Skeletal muscle tissue (tissue), 4 donors: Measurements from ENCODE around the gene LCN2. TPM values are rescaled to one million over a fixed set of nuclear protein-coding genes. Genes with fewer than 3 reads are reported as not detected.
A peak's percentile ranks its signal among the peaks of the same experiment; 100 is the strongest.

Source experiments
- H3K27ac ChIP-seq: one replicate; pipeline ENCODE4 v1.7.0; 2013; ENCODE audit warnings: mild to moderate bottlenecking, low read depth, low read length, inconsistent platforms
- H3K27me3 ChIP-seq, 3 donors: one replicate each; pipeline ENCODE4 v1.7.0; 2013; ENCODE audit warnings: low read length in 3 of 3; ENCODE audit not compliant: control insufficient read depth in 3 of 3, insufficient read depth in 3 of 3
- H3K36me3 ChIP-seq, 3 donors: one replicate each; pipeline ENCODE4 v1.7.0; 2013; ENCODE audit warnings: low read length in 3 of 3; ENCODE audit not compliant: control insufficient read depth in 3 of 3, insufficient read depth in 3 of 3
- H3K4me1 ChIP-seq, 3 donors: one replicate each; pipeline ENCODE4 v1.7.0; 2013; ENCODE audit warnings: low read length in 3 of 3, mild to moderate bottlenecking in 3 of 3; ENCODE audit not compliant: control insufficient read depth in 3 of 3, insufficient read depth in 3 of 3
- H3K4me3 ChIP-seq, 3 donors: one replicate each; pipeline ENCODE4 v1.7.0; 2013; ENCODE audit warnings: low read length in 3 of 3
- H3K9ac ChIP-seq, 3 donors: one replicate each; pipeline ENCODE4 v1.7.0; 2013; ENCODE audit warnings: low read length in 3 of 3, mild to moderate bottlenecking in 3 of 3, moderate library complexity in 2 of 3, low read depth in 1 of 3
- H3K9me3 ChIP-seq, 3 donors: one replicate each; pipeline ENCODE4 v1.7.0; 2013; ENCODE audit warnings: low read length in 3 of 3; ENCODE audit not compliant: control insufficient read depth in 3 of 3
- total RNA-seq: library from RNA; depleted of rRNA; stranded (reverse); fragments of >200 nt; gene quantifications from one replicate; pipeline ENCODE4 v1.2.3, GENCODE V29; 2014
- donor health status: Osteomylitis.

Gene LCN2
- total RNA-seq, 1 donor from 2014 or later, result 2.1 TPM

DNA sequence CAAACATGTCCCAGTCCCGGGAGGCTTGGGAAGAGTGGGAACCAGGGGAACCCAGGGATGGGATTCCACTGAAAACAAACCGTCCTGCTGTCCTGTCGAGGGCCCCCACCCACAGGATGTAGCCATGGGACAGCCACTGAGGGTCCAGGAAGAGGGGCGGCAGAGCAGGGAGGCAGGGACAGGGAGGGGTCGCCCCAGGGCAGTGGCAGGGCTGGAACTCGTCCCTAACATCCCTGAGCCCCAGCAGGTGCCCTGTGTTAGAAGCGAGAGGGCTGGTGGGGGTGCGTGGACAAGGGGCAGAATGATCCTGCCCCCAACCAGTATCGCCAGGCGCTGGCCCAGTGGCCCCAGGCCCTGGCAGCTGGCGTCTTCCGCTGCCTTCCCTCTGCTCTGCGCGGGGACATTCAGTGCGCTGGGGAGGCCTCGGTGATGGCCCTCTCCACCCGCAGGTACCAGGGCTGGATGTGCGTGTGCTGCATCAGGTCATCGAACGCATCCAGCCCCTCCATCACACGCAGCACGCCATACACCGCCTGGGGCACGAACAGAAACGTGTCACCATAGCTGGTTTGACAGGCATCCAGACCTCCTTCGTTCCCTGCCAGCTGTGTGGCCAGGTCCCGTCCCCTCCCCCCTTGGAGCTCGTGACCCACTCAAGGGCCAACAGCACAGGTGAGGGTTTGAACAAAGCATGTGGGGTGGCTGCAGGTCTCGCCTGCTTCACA, 28.4 kb upstream of the LCN2 start:
- peak overlapping the region in 1 of 3 donors; percentile 16 for H3K9ac ChIP-seq
- H3K4me1 ChIP-seq, result peaks cover 15 to 41% (median 29%) of the 10 kb centered on the region in 3 donors
- H3K4me3 ChIP-seq, result no peak overlapping the region
- no peak overlapping the region for H3K27ac ChIP-seq
- H3K9me3 ChIP-seq, result no peaks in the 10 kb centered on the region
- H3K27me3 ChIP-seq, result no peaks in the 10 kb centered on the region
- peaks cover 13 to 33% (median 27%) of the 10 kb centered on the region in 3 donors for H3K36me3 ChIP-seq

DNA sequence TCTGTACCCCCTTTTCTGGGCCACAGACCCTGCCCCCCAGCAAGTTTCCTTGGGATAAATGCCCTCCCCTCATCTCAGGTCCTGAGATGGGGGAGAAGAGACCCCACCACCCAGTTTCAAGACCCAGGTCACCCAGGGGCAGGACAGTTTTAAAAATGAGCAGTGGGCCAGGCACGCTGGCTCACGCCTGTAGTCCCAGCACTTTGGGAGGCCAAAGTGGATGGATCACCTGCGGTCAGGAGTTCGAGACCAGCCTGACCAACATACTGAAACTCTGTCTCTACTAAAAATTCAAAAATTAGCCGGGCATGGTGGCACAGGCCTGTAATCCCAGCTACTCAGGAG, 27.8 kb upstream of the LCN2 start:
- H3K36me3 ChIP-seq, result peaks cover 13 to 33% (median 27%) of the 10 kb centered on the region in 3 donors
- no peak overlapping the region for H3K9ac ChIP-seq
- H3K9me3 ChIP-seq, result no peaks in the 10 kb centered on the region
- H3K27ac ChIP-seq, result no peak overlapping the region
- H3K27me3 ChIP-seq, result no peaks in the 10 kb centered on the region
- H3K4me1 ChIP-seq, result peaks cover 20 to 46% (median 34%) of the 10 kb centered on the region in 3 donors
- H3K4me3 ChIP-seq, result no peak overlapping the region

DNA sequence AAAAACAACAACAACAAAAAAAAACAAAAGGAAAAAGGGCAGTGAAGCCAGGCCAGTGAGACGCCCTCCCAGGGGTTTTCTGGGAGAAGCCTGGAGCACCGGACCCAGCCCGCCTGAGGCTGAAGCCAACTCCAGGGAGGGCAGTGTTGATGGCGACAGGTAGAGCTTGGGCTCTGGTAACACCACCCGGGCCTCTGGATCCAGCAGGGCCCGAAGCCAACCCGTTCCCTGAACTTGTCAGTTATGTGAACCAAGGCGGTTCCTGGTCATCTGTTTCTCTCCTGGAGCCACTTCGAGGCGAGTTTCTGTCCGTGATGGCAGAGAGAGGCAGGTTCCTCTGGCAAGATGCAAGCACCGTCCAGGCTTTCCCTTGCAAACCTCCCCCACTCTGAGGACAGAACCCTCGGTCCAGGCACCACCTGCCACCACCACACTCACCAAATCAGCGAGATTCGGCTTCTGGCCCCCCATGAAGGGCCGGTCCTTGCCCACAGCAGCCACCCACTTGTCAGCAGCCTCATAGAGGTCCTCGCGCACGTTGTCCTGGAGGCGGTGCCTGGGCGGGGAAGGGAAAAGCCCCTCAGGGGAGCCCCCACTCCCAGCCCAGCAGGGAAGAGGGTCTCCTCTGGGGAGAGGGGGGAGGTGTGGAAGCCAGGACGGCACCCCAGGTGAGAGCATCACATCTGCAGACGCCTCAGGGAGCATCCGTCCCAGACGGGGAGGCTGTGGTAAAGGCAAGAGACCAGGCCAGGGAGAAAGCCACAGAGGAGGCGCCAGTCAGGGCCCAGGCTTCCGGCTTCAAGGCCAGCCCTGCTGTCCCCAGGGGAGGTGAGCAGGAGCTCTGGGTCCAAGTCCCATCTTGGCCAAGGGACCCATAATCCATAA, 27.1 kb upstream of the LCN2 start:
- Histone ChIP-seq H3K36me3 (peaks cover 13 to 33% (median 27%) of the 10 kb centered on the region in 3 donors), H3K27ac (no peak overlapping the region), H3K4me3 (no peak overlapping the region), H3K9ac (no peak overlapping the region), H3K4me1 (peaks cover 24 to 48% (median 41%) of the 10 kb centered on the region in 3 donors), H3K27me3 (no peaks in the 10 kb centered on the region), H3K9me3 (no peaks in the 10 kb centered on the region)

DNA sequence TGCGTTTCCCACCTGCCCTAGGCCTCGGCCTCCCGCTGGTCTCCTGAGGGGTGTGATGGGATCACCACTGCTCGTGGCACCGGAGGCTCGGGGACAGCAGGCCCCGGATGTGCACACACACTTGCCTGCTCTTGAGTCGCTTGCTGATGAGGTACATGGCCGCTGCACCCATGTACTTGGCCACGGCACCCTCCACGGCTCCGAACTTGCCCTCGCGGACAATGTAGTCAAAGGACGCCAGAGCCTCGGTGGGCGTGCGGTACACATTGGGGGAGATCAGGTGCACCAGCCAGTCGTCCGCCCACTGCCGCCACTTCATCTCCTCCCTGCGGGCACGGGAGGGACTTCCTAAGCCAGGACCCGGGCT, 26.5 kb upstream of the LCN2 start:
- no peaks in the 10 kb centered on the region for H3K9me3 ChIP-seq
- H3K36me3 ChIP-seq, result peaks cover 13 to 33% (median 27%) of the 10 kb centered on the region in 3 donors
- no peak overlapping the region for H3K9ac ChIP-seq
- peaks cover 22 to 47% (median 39%) of the 10 kb centered on the region in 3 donors for H3K4me1 ChIP-seq
- H3K27ac ChIP-seq, result no peak overlapping the region
- H3K27me3 ChIP-seq, result no peaks in the 10 kb centered on the region
- H3K4me3 ChIP-seq, result no peak overlapping the region

DNA sequence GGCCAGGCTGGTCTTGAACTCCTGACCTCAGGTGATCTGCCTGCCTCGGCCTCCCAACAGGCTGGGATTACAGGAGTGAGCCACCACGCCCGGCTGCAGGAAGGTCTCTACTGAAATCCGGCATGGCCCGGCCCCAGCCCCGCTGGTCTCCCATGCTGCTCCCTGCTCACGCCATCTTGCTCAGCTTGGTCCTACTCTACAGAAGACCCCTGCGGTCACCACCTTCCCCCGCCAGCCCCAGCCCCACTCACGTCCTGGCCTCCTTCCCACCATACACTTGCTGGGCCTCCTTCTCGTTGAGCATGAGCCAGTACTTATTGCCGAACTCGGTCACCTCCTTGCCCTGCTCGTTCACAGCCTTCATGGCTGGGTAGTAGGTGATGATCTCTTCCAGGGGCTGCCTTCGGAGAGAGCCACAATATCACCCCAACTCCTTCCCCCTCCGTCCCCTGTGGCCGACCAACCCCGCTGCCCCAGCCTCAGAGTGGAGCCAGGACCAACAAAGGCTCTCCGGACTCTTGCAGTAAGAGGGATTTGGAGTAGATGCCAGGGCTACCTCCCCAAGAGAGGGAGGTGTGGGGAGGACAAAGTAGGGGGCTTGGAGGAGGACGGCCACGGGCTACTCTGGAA, 25.7 kb upstream of the LCN2 start:
- Histone ChIP-seq H3K4me3 (no peak overlapping the region), H3K27ac (no peak overlapping the region), H3K4me1 (peaks cover 18 to 40% (median 35%) of the 10 kb centered on the region in 3 donors), H3K9ac (no peak overlapping the region), H3K9me3 (no peaks in the 10 kb centered on the region), H3K27me3 (no peaks in the 10 kb centered on the region), H3K36me3 (peaks cover 13 to 33% (median 27%) of the 10 kb centered on the region in 3 donors)

DNA sequence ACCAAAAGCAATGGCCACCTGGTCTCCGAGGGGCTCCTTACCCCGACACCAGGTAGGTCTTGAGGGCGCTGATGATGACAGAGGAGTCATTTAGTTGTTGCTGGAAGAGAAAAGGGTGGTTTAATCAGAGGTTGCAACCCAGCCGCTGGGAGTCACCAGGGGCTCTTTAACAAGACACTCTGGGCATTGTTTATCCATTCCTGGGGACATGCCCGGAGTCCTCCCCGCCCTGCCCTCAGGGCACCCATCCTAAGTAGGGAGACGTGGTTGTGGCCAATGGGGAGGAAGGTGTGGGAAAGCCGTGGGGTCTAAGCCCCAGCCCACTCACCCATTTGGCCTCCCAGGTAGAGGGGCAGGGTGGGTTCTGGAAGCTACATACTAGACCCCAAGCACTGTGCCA, 24.8 kb upstream of the LCN2 start:
- H3K36me3 ChIP-seq, result peaks cover 13 to 33% (median 27%) of the 10 kb centered on the region in 3 donors
- no peak overlapping the region for H3K4me3 ChIP-seq
- no peak overlapping the region for H3K27ac ChIP-seq
- no peak overlapping the region for H3K9ac ChIP-seq
- no peaks in the 10 kb centered on the region for H3K27me3 ChIP-seq
- peaks cover 0 to 3% (median 0%) of the 10 kb centered on the region in 3 donors for H3K9me3 ChIP-seq
- H3K4me1 ChIP-seq, result peaks cover 26 to 41% (median 39%) of the 10 kb centered on the region in 3 donors

DNA sequence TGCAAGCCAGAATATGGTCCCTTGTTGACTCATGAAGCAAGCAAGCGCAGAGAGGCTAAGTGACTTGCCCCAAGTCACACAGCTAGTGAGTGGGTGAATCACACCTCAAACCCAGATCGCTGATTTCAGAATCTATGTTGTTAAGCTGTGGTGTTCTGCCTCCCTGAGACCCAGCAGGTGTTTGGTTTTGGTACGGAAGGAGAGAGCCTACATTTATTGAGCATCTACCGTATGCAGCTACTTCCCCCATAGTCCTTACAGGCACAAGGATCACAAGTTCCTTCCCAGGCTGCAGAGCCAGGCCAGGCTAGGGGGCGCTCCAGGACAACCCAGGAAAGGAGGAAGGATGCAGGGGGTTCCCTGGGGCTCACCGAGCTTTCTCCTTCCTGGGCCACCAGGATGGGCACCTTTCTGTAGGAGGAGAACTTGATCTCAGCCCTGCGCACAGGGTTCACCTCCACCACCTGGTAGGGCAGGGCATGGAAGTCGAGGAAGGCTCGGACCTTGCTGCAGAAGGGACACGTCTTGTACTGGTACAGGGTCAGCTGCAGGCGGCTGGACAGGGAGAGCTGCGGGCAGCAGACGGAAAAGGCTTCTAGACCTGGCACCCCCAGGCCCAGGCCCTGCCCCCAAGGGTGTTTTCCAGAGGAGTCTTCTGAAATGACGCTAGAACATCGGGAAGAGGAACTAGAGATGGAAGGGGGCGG, 24.2 kb upstream of the LCN2 start:
- Histone ChIP-seq H3K27ac (no peak overlapping the region), H3K4me3 (no peak overlapping the region), H3K27me3 (no peaks in the 10 kb centered on the region), H3K9me3 (peaks cover 0 to 3% (median 0%) of the 10 kb centered on the region in 3 donors), H3K36me3 (peaks cover 13 to 33% (median 27%) of the 10 kb centered on the region in 3 donors), H3K9ac (peak overlapping the region in 2 of 3 donors; percentile 51 to 60), H3K4me1 (peaks cover 26 to 39% (median 38%) of the 10 kb centered on the region in 3 donors)

DNA sequence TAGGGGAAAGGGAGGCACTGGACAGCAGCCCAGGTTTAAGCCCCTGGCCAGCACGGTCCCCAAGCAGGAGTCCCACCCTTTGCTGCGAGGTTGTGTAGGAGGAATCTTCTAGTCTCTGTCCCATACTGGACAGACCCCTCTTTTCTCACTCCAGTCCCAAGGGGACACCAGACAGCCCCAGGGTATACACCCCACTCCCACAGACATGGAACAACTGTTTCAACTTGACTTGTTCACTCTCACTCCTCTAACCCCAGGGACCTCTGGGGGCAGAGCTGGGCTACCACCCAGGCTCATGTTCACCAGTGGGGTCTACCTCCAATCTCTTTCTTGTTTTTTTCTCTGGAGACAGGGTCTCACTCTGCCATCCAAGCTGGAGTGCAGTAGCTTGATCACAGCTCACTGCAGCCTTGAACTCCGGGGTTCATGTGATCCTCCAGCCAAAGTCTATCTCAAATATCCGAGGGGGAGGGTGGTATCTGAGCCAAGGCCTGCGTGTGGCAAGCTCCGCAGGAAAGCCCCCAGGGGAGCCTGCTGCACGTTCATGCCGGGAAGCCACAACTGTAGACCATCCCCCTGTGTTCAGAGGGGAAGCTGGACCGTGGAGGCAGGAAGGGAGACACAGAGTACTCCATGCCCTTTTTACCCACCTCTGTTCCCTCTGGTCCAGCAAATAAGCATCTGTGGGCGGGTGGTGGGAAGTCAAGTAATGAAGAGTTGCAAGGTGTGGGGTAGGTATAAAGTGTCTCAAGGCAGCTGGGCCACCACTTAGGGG, 23.5 kb upstream of the LCN2 start:
- H3K27me3 ChIP-seq, result no peaks in the 10 kb centered on the region
- H3K9ac ChIP-seq, result peak overlapping the region; percentile 39 to 60 (median 57)
- peaks cover 13 to 33% (median 25%) of the 10 kb centered on the region in 3 donors for H3K36me3 ChIP-seq
- peaks cover 0 to 3% (median 0%) of the 10 kb centered on the region in 3 donors for H3K9me3 ChIP-seq
- peak overlapping the region in 2 of 3 donors; percentile 39 to 52 for H3K4me3 ChIP-seq
- H3K27ac ChIP-seq, result no peak overlapping the region
- peaks cover 26 to 39% (median 35%) of the 10 kb centered on the region in 3 donors for H3K4me1 ChIP-seq

DNA sequence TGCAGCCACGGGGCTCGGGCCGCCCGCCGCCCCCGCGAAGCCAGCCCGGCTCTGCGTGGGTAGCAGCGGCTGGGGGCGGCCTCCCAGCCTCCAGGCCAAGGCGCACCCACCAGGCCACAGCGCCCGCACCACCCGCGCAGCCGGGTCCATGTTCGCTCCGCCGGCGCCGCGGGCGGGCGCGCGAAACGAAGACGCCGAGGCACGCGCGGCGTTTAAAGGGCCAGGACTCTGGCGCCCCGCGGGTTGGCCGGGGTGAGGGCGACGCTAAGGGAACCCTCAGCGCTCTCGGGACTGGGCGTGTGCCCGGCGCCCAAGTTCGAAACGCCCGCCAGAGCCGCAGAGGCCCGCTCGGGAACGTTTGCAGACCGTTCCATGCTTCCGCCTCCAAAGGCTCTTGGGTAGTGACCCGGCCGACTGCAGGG, 21.7 kb upstream of the LCN2 start, which contains the start of gene PTGES2:
PTGES2 (minus strand) TSS at position 162 of the 422 bp plus-strand sequence; CDS start at position 150, 12 bp downstream.
- H3K9ac ChIP-seq, result peak within 1 kb of the TSS; percentile 93 to 98 (median 94)
- peaks cover 0 to 3% (median 0%) of the 10 kb centered on the region in 3 donors for H3K27me3 ChIP-seq
- H3K36me3 ChIP-seq, result peaks cover 11 to 20% (median 14%) of the 10 kb centered on the region in 3 donors
- H3K4me1 ChIP-seq, result peaks cover 26 to 43% (median 29%) of the 10 kb centered on the region in 3 donors
- H3K4me3 ChIP-seq, result peak within 1 kb of the TSS; percentile 91 to 94 (median 93)
- peaks cover 0 to 3% (median 0%) of the 10 kb centered on the region in 3 donors for H3K9me3 ChIP-seq
- H3K27ac ChIP-seq, result peak within 1 kb of the TSS; percentile 96
